GM19023 (cell line): ENCODE data around the gene CDH8.

Source experiments
- ATAC-seq: cut with Tn5 transposase; IDR thresholded peaks from one replicate; pipeline ENCODE4 v1.9.1; 2021; ENCODE audit warnings: mild to moderate bottlenecking, moderate library complexity; ENCODE audit not compliant: unreplicated experiment

The CDH8 gene, protein sequence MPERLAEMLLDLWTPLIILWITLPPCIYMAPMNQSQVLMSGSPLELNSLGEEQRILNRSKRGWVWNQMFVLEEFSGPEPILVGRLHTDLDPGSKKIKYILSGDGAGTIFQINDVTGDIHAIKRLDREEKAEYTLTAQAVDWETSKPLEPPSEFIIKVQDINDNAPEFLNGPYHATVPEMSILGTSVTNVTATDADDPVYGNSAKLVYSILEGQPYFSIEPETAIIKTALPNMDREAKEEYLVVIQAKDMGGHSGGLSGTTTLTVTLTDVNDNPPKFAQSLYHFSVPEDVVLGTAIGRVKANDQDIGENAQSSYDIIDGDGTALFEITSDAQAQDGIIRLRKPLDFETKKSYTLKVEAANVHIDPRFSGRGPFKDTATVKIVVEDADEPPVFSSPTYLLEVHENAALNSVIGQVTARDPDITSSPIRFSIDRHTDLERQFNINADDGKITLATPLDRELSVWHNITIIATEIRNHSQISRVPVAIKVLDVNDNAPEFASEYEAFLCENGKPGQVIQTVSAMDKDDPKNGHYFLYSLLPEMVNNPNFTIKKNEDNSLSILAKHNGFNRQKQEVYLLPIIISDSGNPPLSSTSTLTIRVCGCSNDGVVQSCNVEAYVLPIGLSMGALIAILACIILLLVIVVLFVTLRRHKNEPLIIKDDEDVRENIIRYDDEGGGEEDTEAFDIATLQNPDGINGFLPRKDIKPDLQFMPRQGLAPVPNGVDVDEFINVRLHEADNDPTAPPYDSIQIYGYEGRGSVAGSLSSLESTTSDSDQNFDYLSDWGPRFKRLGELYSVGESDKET

DNA sequence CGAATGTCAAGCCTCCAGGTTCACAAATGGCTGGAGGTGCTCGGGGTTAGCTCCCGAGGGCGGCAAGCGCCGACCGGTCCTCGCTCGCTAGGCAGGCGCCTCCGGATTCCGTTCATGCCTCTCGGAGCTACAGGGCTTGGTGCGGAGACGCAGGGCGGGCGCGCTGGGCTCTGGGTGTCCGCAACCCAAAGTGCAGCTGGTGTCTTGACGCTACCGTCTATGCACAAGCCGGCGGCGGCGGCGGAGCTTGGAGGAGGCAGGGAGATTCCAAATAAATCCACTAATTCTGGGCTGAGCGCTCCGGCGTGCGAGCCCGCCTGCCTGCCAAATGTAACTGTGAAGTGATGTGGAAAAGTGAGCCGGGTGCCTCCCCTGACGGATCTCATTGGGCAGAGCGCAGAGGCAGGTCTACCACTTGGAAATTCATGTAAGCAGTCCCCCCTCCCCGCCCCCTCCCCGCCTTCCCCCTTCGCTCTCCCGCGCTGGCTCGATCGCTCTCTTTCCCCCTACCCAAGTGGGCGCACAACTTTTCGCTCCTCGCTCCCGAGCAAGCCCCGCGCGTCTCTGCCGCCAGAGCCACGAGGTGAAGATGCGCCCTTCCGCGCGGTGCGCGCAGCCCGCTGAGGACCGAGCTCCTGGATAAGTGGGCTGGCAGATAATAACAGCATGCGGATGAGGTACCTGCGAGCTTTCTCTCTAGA is at the start of gene CDH8:
Gene CDH8, minus strand, starts transcription at position 338 of the 701 bp plus-strand sequence. CDS start 15,035 bp downstream, outside the sequence.
- ATAC-seq = no peak

- ATAC-seq = no peak
Measured at GRCh38 chr16:62079236-62079635, 43.0 kb upstream of the CDH8 start.

DNA sequence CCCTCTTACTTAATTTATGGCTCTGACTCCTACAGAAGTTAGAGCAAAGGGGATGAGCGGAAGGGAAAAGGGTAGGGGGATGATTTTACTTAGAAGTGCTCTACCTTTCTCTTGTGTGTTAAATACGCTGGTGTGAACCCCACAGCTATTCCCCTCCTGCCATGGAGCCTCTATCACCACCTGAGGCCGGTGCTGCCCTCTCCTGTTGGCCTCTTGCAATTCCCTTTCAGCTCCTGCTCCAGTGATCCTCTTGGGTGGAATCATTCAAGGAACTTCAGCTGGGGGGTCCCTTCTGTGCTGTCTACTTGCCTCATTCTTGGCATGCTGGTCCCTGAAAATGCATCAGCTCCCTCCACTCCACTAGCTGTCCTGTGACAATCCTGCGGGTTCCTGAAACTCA is 41.8 kb upstream of the CDH8 start:
- ATAC-seq = no peak

- ATAC-seq = no peak
Measured at GRCh38 chr16:62076886-62077285, 40.6 kb upstream of the CDH8 start.

- ATAC-seq = no peak
Measured at GRCh38 chr16:62068747-62069146, 32.5 kb upstream of the CDH8 start.

DNA sequence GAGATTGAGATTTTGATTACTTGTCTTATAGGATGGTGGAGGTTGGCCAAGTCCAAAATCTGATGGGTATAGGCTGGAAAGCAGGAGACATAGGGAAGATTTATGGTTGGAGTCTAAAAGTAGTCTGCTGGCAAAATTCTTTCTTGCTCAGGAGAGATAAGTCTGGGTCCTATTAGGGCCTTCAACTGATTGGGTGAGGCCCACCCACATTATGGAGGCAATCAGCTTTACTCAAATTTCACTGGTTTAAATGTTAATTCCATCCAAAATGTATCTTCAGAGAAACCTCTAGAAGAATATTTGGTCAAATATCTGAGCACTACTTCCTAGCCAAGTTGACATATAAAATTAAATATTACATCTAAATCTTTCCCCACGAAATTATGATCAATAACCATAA is 31.7 kb upstream of the CDH8 start:
- ATAC-seq = no peak

DNA sequence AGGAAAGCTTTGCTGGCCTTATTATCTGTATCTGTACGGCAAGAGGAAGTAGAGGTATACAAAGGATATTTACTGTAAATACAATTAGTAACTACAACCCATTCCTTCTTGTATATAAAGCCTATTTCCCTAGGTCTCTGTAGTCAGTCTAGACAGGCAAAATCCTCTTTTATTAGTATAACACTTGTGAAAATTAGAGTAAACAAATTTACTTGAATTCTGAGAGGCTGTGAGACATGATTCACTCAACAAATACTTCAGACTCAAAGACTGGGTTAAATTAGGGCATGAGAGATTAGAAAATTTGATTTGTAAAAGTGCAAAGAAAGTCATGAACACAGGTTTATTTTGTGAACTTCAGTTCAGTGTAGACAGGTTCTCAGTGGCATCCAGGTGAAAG is 30.9 kb upstream of the CDH8 start:
- ATAC-seq = no peak

DNA sequence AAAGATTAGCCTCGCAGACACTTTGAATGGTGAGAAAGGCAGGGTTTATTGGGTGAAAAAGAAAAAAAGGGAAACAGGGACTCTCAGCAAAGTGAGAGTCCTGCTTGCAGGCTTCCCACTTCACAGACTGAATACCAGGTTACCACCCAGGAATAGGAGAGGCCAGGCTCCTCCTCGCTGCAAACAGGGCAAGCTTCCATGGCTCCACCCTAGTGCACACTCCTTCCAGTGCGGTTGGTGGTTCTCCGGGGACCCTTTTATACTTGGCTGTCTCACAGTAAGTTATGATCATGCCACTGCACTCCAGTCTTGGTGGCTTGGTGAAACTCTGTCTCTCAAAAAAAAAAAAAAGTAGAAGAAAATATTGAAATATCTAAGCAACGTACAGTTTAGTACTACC is 30.5 kb upstream of the CDH8 start:
- no peak for ATAC-seq

- ATAC-seq = no peak
Measured at GRCh38 chr16:62064173-62064572, 27.9 kb upstream of the CDH8 start.

GRCh38 chr16:62060089-62060488 is 23.9 kb upstream of the CDH8 start:
- ATAC-seq = no peak

- no peak for ATAC-seq
Measured at GRCh38 chr16:62059527-62059926, 23.3 kb upstream of the CDH8 start.

DNA sequence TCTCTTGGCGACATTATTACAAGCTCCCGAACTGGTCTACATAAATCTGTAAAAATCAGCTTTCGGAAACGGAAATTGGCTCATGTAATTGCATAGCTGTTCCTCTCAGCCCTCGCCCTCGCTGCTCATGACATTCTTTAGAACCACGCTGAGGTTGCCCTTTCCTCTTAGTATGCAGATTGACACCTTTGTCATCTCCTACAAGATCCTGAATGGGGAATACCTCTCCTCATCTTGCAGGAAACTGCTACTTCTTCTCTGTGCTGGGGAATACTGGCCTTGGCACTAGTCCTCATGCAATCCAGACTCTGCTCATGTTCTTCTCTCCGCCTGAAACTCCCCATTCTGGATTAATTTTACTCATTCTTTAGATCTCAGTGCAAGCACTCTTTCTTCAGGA is 22.2 kb upstream of the CDH8 start:
- no peak for ATAC-seq

- no peak for ATAC-seq
Measured at GRCh38 chr16:62051942-62052341, 15.7 kb upstream of the CDH8 start.

- no peak for ATAC-seq
Measured at GRCh38 chr16:62050793-62051192, 14.6 kb upstream of the CDH8 start.

DNA sequence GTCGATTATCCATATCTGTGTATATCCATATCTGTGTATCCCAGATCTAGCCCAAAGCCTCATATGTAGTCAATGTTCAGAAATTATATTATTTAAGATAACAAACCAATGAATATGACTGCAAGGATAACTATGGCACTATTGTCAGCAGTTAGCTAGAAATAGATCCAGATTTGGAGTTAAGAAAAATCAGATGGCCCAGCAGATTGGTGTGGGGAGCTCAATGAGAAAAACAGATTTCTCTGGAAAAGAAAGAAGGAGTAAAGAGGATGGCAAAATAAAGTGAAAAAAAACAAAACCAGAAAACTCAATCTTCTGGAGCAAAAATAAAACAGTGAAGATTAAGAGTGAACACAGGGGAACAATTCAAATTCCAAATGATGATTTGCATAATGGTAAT is 10.6 kb upstream of the CDH8 start:
- no peak for ATAC-seq

DNA sequence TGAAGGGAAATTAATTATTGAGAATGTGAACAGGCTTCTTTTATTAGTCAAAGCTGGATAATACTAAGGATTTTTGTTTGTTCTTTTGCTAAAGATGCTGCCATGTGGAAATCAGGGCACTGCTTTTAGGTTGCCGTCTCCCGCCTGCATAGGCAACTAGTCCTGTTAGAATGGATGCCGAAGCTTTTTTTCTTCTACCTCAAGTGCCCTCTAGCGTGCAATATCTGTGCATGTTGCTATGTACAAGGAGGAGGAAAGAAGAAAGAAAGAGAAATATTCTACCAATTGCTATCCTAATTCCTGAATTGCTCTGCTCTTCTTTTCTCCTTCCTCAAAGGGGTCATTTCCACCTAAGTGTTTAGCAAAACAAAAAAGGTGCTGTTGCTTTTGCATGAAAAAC is 5.2 kb upstream of the CDH8 start:
- no peak for ATAC-seq

DNA sequence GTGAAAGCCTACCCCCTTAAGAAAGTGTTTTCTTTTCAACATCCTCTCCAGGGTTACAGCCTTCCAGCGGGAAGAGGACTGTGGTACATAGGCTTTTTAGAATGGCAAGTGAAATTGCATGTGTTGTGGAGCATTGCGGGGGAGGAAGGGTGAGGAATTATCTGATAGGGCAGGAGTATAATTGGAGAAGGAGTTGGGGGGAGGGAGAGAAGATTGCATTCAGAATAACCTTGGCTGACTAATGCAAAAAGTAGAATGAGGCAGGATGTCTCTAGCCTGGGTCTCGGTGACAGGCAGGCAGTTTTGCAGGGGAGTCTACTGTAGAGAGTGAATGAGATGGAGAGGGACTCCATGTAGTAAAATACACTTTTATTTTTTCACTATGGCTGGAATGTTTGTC is 2.4 kb upstream of the CDH8 start:
- no peak for ATAC-seq

DNA sequence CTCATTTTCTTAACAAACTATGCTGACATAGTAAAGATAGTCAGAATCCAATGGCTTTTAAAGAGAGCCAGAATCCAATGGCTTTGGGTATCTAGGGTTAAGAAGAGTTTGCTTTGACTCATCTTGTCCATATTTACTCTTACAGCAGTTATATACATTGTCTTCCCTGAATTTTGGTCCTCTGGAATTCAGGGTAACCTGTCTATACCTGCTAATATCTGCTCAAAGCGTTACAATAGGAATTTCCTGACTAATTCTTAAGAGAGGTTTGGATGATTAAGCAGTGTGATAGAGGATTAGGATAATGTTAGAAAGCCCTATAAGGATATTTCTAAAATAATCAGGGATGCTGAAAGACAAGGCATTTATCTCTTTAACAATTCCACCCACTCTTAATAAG is 2.0 kb upstream of the CDH8 start:
- ATAC-seq = no peak

DNA sequence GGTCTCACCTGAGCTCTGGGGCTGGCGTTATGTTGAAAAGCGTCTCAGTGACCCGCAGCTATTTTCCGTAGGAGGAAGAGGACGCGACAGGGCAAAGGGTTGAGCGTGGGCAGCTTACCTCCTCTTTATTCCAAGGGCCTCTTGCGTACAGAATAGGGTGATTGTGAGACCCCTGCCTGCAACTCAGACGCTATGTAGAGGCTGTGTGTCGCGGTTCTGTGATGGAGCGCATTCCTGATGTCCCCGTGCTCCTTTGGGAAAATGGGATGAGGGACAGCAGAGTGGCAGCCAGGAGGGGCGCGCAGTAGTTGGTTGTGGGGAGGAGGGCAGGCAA is 531 bp upstream of the CDH8 start:
- ATAC-seq = no peak

DNA sequence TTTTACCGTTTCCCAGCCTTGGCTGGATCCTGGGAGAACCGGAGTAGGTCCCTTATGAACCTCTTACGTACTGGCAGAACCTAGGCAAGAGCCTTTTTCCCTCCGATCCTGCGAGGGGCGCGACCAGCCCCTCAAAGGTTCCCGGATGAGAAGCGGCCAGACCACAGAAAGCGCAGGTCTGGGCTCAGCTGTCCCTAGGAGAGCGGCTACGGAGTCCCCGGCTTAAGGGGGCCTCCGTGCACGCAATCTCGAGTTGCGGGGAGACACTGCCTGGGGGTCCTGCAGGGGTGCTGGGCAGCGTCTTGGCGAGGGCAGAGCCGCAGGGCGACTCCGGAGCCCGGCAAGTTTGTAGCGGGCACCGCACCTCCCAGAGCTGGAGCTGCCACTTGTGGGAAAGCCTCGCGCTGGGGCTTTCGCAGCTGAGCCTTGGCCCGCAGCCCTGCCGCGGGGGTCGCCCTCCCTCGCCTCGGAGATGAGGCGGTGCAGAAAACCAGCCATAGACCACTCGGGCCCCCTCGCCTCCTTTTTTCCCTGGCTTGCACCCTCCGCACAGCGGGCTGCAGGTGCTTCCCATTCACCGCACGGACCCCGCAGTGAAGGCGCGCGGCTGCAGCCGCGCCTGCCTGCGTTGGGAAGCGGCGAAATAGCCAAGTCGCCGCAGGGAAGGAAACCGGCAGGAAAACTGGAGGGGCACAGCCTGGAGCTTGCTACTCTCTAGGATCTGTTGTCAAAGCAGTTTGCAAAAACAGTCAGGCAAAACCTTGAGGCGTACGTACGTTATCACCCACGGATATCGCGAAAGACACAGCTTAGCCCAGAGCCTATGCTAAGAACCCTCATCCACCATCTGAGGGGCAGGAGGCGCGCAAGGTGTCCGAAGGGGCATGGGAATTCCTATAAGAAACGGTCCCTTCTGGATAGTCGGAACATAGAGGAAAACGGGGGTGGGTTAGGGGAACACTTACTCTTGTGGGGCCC is 834 bp downstream of the CDH8 start:
- no peak for ATAC-seq
